Testis (tissue), 3 donors: ENCODE measurements around the gene FRMD3. TPM values are rescaled to one million over a fixed set of nuclear protein-coding genes. Genes with fewer than 3 reads are reported as not detected.

Source experiments
- DNase-seq: peaks from one replicate; pipeline ENCODE4 v3.0.0-alpha.2; 2019
- H3K27ac ChIP-seq, 2 donors: fragments of 200-600 bp; sonication (generic); one replicate each; pipeline ENCODE4 v1.5.1; 2019
- H3K27me3 ChIP-seq: fragments of 200-600 bp; sonication (generic); one replicate; pipeline ENCODE4 v1.5.1; 2019
- H3K36me3 ChIP-seq: fragments of 200-600 bp; sonication (generic); one replicate; pipeline ENCODE4 v1.5.1; 2017; ENCODE audit warnings: low read depth; ENCODE audit errors: missing control alignments
- H3K4me1 ChIP-seq: fragments of 200-600 bp; sonication (generic); one replicate; pipeline ENCODE4 v1.5.1; 2019
- H3K4me3 ChIP-seq, 2 donors: fragments of 200-600 bp; sonication (generic); one replicate each; pipeline ENCODE4 v1.5.1; 2017 to 2019
- H3K9me3 ChIP-seq: fragments of 200-600 bp; sonication (generic); one replicate; pipeline ENCODE4 v1.5.1; 2017
- CTCF ChIP-seq, 3 experiments: fragments of 450-650 bp in 2 of 3; fragments of 200-600 bp in 1 of 3; sonication (generic) in 1 of 3; IDR thresholded peaks; one replicate each; pipeline ENCODE4 v1.5.1; 2016 to 2019; ENCODE audit warnings: antibody characterized with exemption in 3 of 3, mild to moderate bottlenecking in 2 of 3, moderate library complexity in 1 of 3
- POLR2A ChIP-seq: fragments of 450-650 bp; IDR thresholded peaks from one replicate; pipeline ENCODE4 v1.6.1; 2017; ENCODE audit warnings: antibody characterized with exemption, mild to moderate bottlenecking, moderate library complexity
- WGBS, 2 donors: methylation state at CpG; one replicate each; pipeline ENCODE4 v1.1.5; 2018; 5-methylcytosine and 5-hydroxymethylcytosine counted together
- intact Hi-C: fragments of 100-400 bp; cut with DNase I; formaldehyde crosslinking; loops from one replicate; pipeline ENCODE4 v1.15.1; 2023; ENCODE audit warnings: low total_unique reads
- polyA plus RNA-seq: library from polyadenylated mRNA; stranded (reverse); fragments of 350-450 nt; fragmentation: Illumina TruSeq; extraction: RNeasy Lipid Tissue Mini Kit (QIAGEN cat#74804); gene quantifications from one replicate; pipeline ENCODE4 v1.2.3, GENCODE V29; 2014; ENCODE audit warnings: low read depth, low replicate concordance; ENCODE audit not compliant: insufficient read depth
- total RNA-seq, 2 donors: library from RNA; depleted of rRNA; stranded (reverse); fragments of >200 nt; gene quantifications; one replicate each; pipeline ENCODE4 v1.2.3, GENCODE V29; 2016

FRMD3 gene
- total and polyA plus RNA-seq, 3 donors from 2014 or later, result 5.5 to 16.2 (median 12.5) TPM

GRCh38 chr9:83208065-83208850, 329.9 kb downstream of the FRMD3 start:
- DNase-seq, result no peak
- no peak overlapping the region for H3K4me3 ChIP-seq

GRCh38 chr9:83204047-83204446, 334.2 kb downstream of the FRMD3 start:
- no peaks in the 10 kb centered on the region for H3K9me3 ChIP-seq
- no peak overlapping the region for H3K4me3 ChIP-seq
- TF ChIP-seq POLR2A, result no peak
- TF ChIP-seq CTCF (IDR thresholded peaks at IDR 0.05), result peak in 1 of 3 experiments; percentile 12
- H3K27me3 ChIP-seq, result no peaks in the 10 kb centered on the region
- no peak overlapping the region for H3K27ac ChIP-seq
- DNase-seq, result no peak
- intact Hi-C loops, result no loop called here
- no peaks in the 10 kb centered on the region for H3K4me1 ChIP-seq
- H3K36me3 ChIP-seq, result no peaks in the 10 kb centered on the region
- 76 to 84% methylated on average over 1 of the region's 1 CpG for WGBS, 2 donors

More at GRCh38 chr9:83208065-83208850, 329.9 kb downstream of the FRMD3 start:
- H3K27ac ChIP-seq, result no peak overlapping the region
- TF ChIP-seq POLR2A, result no peak
- TF ChIP-seq CTCF (IDR thresholded peaks at IDR 0.05), result no peak
- H3K9me3 ChIP-seq, result no peaks in the 10 kb centered on the region
- H3K4me1 ChIP-seq, result no peaks in the 10 kb centered on the region
- no peaks in the 10 kb centered on the region for H3K36me3 ChIP-seq
- no peaks in the 10 kb centered on the region for H3K27me3 ChIP-seq
- intact Hi-C loops, result no loop called here
- 60 to 62% methylated on average over 9 of the region's 9 CpGs for WGBS, 2 donors

- TF ChIP-seq CTCF (IDR thresholded peaks at IDR 0.05) (no peak), POLR2A (no peak)
- DNase-seq, result no peak
- no peaks in the 10 kb centered on the region for H3K9me3 ChIP-seq
- 91 to 95% methylated on average over 2 of the region's 2 CpGs for WGBS, 2 donors
- no peak overlapping the region for H3K27ac ChIP-seq
- H3K36me3 ChIP-seq, result no peaks in the 10 kb centered on the region
- H3K4me1 ChIP-seq, result no peaks in the 10 kb centered on the region
- no peaks in the 10 kb centered on the region for H3K27me3 ChIP-seq
- no peak overlapping the region for H3K4me3 ChIP-seq
- intact Hi-C loops, result no loop called here
Measured at GRCh38 chr9:83200531-83200930, 337.7 kb downstream of the FRMD3 start.

- H3K4me1 ChIP-seq, result no peaks in the 10 kb centered on the region
- no peak overlapping the region for H3K4me3 ChIP-seq
- no peaks in the 10 kb centered on the region for H3K9me3 ChIP-seq
- no peak overlapping the region for H3K27ac ChIP-seq
- H3K36me3 ChIP-seq, result no peaks in the 10 kb centered on the region
- no peaks in the 10 kb centered on the region for H3K27me3 ChIP-seq
- 76 to 87% methylated on average over 6 of the region's 6 CpGs for WGBS, 2 donors
- intact Hi-C loops, result no loop called here
- no peak for TF ChIP-seq CTCF (IDR thresholded peaks at IDR 0.05)
- no peak for DNase-seq
Measured at GRCh38 chr9:83199832-83200231, 338.4 kb downstream of the FRMD3 start.

- intact Hi-C loops, result no loop called here
- Histone ChIP-seq H3K27me3 (no peaks in the 10 kb centered on the region), H3K4me3 (no peak overlapping the region), H3K27ac (no peak overlapping the region), H3K36me3 (no peaks in the 10 kb centered on the region), H3K9me3 (no peaks in the 10 kb centered on the region), H3K4me1 (no peaks in the 10 kb centered on the region)
- peak; percentile 76 for DNase-seq
- TF ChIP-seq CTCF (IDR thresholded peaks at IDR 0.05) (peak; percentile 34 to 58 (median 55)), POLR2A (no peak)
- WGBS, 2 donors, result 27 to 31% methylated on average over 5 of the region's 5 CpGs
Measured at GRCh38 chr9:83199240-83199639, 339.0 kb downstream of the FRMD3 start.
